ENCODE measurements around the gene TRMT112.
A peak's percentile ranks its signal among the peaks of the same experiment; 100 is the strongest.

TRMT112 gene

GRCh38 chr11:64292460-64293254 lies 24.7 kb downstream of the TRMT112 start:
- peaks cover 0 to 4% (median 0%) of the 10 kb centered on the region in 5 donors for H3K36me3 ChIP-seq (ENCODE audit: control insufficient read depth in 5 of 5, insufficient read depth in 5 of 5, low read length in 5 of 5)
- H3K27me3 ChIP-seq (ENCODE audit: control insufficient read depth in 5 of 5, insufficient read depth in 4 of 5, low read length in 5 of 5) = peaks cover 42 to 71% (median 59%) of the 10 kb centered on the region in 5 donors
- no peak overlapping the region for H3K27ac ChIP-seq (ENCODE audit: low read depth, low read length)
- no peaks in the 10 kb centered on the region for H3K9me3 ChIP-seq (ENCODE audit: control insufficient read depth in 5 of 5, low read length in 5 of 5)
- H3K4me1 ChIP-seq (ENCODE audit: control insufficient read depth in 5 of 5, insufficient read depth in 5 of 5, low read length in 5 of 5) = peaks cover 0 to 19% (median 12%) of the 10 kb centered on the region in 5 donors
- peak overlapping the region in 1 of 5 donors; percentile 37 for H3K9ac ChIP-seq (ENCODE audit: low read length in 5 of 5)
- peak overlapping the region in 2 of 5 donors; percentile 36 to 58 for H3K4me3 ChIP-seq (ENCODE audit: low read depth in 1 of 5, low read length in 5 of 5)

- H3K4me1 ChIP-seq (ENCODE audit: control insufficient read depth in 5 of 5, insufficient read depth in 5 of 5, low read length in 5 of 5) = peaks cover 0 to 19% (median 12%) of the 10 kb centered on the region in 5 donors
- peak overlapping the region in 3 of 5 donors; percentile 8 to 58 (median 36) for H3K4me3 ChIP-seq (ENCODE audit: low read depth in 1 of 5, low read length in 5 of 5)
- no peaks in the 10 kb centered on the region for H3K9me3 ChIP-seq (ENCODE audit: control insufficient read depth in 5 of 5, low read length in 5 of 5)
- no peak overlapping the region for H3K27ac ChIP-seq (ENCODE audit: low read depth, low read length)
- peaks cover 35 to 63% (median 52%) of the 10 kb centered on the region in 5 donors for H3K27me3 ChIP-seq (ENCODE audit: control insufficient read depth in 5 of 5, insufficient read depth in 4 of 5, low read length in 5 of 5)
- peak overlapping the region in 1 of 5 donors; percentile 37 for H3K9ac ChIP-seq (ENCODE audit: low read length in 5 of 5)
- peaks cover 0 to 4% (median 0%) of the 10 kb centered on the region in 5 donors for H3K36me3 ChIP-seq (ENCODE audit: control insufficient read depth in 5 of 5, insufficient read depth in 5 of 5, low read length in 5 of 5)
Measured at GRCh38 chr11:64291752-64292459, 25.5 kb downstream of the TRMT112 start.

- H3K4me3 ChIP-seq (ENCODE audit: low read depth in 1 of 5, low read length in 5 of 5) = peak within 1 kb of the TSS in 3 of 5 donors; percentile 8 to 58 (median 36)
- no peak within 1 kb of the TSS for H3K9ac ChIP-seq (ENCODE audit: low read length in 5 of 5)
- H3K4me1 ChIP-seq (ENCODE audit: control insufficient read depth in 5 of 5, insufficient read depth in 5 of 5, low read length in 5 of 5) = peaks cover 0 to 22% (median 16%) of the 10 kb centered on the region in 5 donors
- no peaks in the 10 kb centered on the region for H3K9me3 ChIP-seq (ENCODE audit: control insufficient read depth in 5 of 5, low read length in 5 of 5)
- H3K36me3 ChIP-seq (ENCODE audit: control insufficient read depth in 5 of 5, insufficient read depth in 5 of 5, low read length in 5 of 5) = peaks cover 0 to 4% (median 0%) of the 10 kb centered on the region in 5 donors
- no peak within 1 kb of the TSS for H3K27ac ChIP-seq (ENCODE audit: low read depth, low read length)
- peaks cover 29 to 57% (median 46%) of the 10 kb centered on the region in 5 donors for H3K27me3 ChIP-seq (ENCODE audit: control insufficient read depth in 5 of 5, insufficient read depth in 4 of 5, low read length in 5 of 5)
Measured at GRCh38 chr11:64291262-64291751, 26.1 kb downstream of the TRMT112 start, which contains the start of gene KCNK4. Gene KCNK4 (plus strand): TSS chr11:64291302. CDS start chr11:64293019, 1,717 bp downstream.

GRCh38 chr11:64290352-64291261 lies 26.8 kb downstream of the TRMT112 start:
- H3K27ac ChIP-seq (ENCODE audit: low read depth, low read length) = no peak overlapping the region
- peaks cover 0 to 4% (median 0%) of the 10 kb centered on the region in 5 donors for H3K36me3 ChIP-seq (ENCODE audit: control insufficient read depth in 5 of 5, insufficient read depth in 5 of 5, low read length in 5 of 5)
- H3K4me3 ChIP-seq (ENCODE audit: low read depth in 1 of 5, low read length in 5 of 5) = no peak overlapping the region
- H3K4me1 ChIP-seq (ENCODE audit: control insufficient read depth in 5 of 5, insufficient read depth in 5 of 5, low read length in 5 of 5) = peaks cover 0 to 28% (median 22%) of the 10 kb centered on the region in 5 donors
- H3K9ac ChIP-seq (ENCODE audit: low read length in 5 of 5) = no peak overlapping the region
- H3K9me3 ChIP-seq (ENCODE audit: control insufficient read depth in 5 of 5, low read length in 5 of 5) = no peaks in the 10 kb centered on the region
- H3K27me3 ChIP-seq (ENCODE audit: control insufficient read depth in 5 of 5, insufficient read depth in 4 of 5, low read length in 5 of 5) = peaks cover 25 to 51% (median 41%) of the 10 kb centered on the region in 5 donors

- Histone ChIP-seq H3K36me3 (ENCODE audit: control insufficient read depth in 5 of 5, insufficient read depth in 5 of 5, low read length in 5 of 5) (peaks cover 0 to 4% (median 0%) of the 10 kb centered on the region in 5 donors), H3K4me1 (ENCODE audit: control insufficient read depth in 5 of 5, insufficient read depth in 5 of 5, low read length in 5 of 5) (peaks cover 0 to 37% (median 28%) of the 10 kb centered on the region in 5 donors), H3K9me3 (ENCODE audit: control insufficient read depth in 5 of 5, low read length in 5 of 5) (no peaks in the 10 kb centered on the region), H3K4me3 (ENCODE audit: low read depth in 1 of 5, low read length in 5 of 5) (no peak overlapping the region), H3K27ac (ENCODE audit: low read depth, low read length) (no peak overlapping the region), H3K27me3 (ENCODE audit: control insufficient read depth in 5 of 5, insufficient read depth in 4 of 5, low read length in 5 of 5) (peaks cover 21 to 39% (median 34%) of the 10 kb centered on the region in 5 donors), H3K9ac (ENCODE audit: low read length in 5 of 5) (no peak overlapping the region)
Measured at GRCh38 chr11:64289002-64289564, 28.3 kb downstream of the TRMT112 start.

- H3K9ac ChIP-seq (ENCODE audit: low read length in 5 of 5) = no peak overlapping the region
- H3K4me1 ChIP-seq (ENCODE audit: control insufficient read depth in 5 of 5, insufficient read depth in 5 of 5, low read length in 5 of 5) = peaks cover 0 to 44% (median 35%) of the 10 kb centered on the region in 5 donors
- H3K27ac ChIP-seq (ENCODE audit: low read depth, low read length) = no peak overlapping the region
- peaks cover 0 to 4% (median 0%) of the 10 kb centered on the region in 5 donors for H3K36me3 ChIP-seq (ENCODE audit: control insufficient read depth in 5 of 5, insufficient read depth in 5 of 5, low read length in 5 of 5)
- H3K4me3 ChIP-seq (ENCODE audit: low read depth in 1 of 5, low read length in 5 of 5) = no peak overlapping the region
- H3K9me3 ChIP-seq (ENCODE audit: control insufficient read depth in 5 of 5, low read length in 5 of 5) = no peaks in the 10 kb centered on the region
- peaks cover 20 to 36% (median 31%) of the 10 kb centered on the region in 5 donors for H3K27me3 ChIP-seq (ENCODE audit: control insufficient read depth in 5 of 5, insufficient read depth in 4 of 5, low read length in 5 of 5)
Measured at GRCh38 chr11:64288353-64288750, 29.0 kb downstream of the TRMT112 start.

- Histone ChIP-seq H3K4me3 (ENCODE audit: low read depth in 1 of 5, low read length in 5 of 5) (no peak overlapping the region), H3K9me3 (ENCODE audit: control insufficient read depth in 5 of 5, low read length in 5 of 5) (no peaks in the 10 kb centered on the region), H3K9ac (ENCODE audit: low read length in 5 of 5) (no peak overlapping the region), H3K4me1 (ENCODE audit: control insufficient read depth in 5 of 5, insufficient read depth in 5 of 5, low read length in 5 of 5) (peaks cover 0 to 47% (median 37%) of the 10 kb centered on the region in 5 donors), H3K27me3 (ENCODE audit: control insufficient read depth in 5 of 5, insufficient read depth in 4 of 5, low read length in 5 of 5) (peaks cover 14 to 31% (median 25%) of the 10 kb centered on the region in 5 donors), H3K27ac (ENCODE audit: low read depth, low read length) (no peak overlapping the region), H3K36me3 (ENCODE audit: control insufficient read depth in 5 of 5, insufficient read depth in 5 of 5, low read length in 5 of 5) (peaks cover 0 to 4% (median 0%) of the 10 kb centered on the region in 5 donors)
Measured at GRCh38 chr11:64287676-64288352, 29.5 kb downstream of the TRMT112 start.

- Histone ChIP-seq H3K9ac (ENCODE audit: low read length in 5 of 5) (peak overlapping the region in 2 of 5 donors; percentile 76 to 78), H3K36me3 (ENCODE audit: control insufficient read depth in 5 of 5, insufficient read depth in 5 of 5, low read length in 5 of 5) (peaks cover 0 to 9% (median 4%) of the 10 kb centered on the region in 5 donors), H3K27me3 (ENCODE audit: control insufficient read depth in 5 of 5, insufficient read depth in 4 of 5, low read length in 5 of 5) (peaks cover 9 to 20% (median 17%) of the 10 kb centered on the region in 5 donors), H3K27ac (ENCODE audit: low read depth, low read length) (no peak overlapping the region), H3K9me3 (ENCODE audit: control insufficient read depth in 5 of 5, low read length in 5 of 5) (no peaks in the 10 kb centered on the region), H3K4me1 (ENCODE audit: control insufficient read depth in 5 of 5, insufficient read depth in 5 of 5, low read length in 5 of 5) (peaks cover 0 to 38% (median 28%) of the 10 kb centered on the region in 5 donors), H3K4me3 (ENCODE audit: low read depth in 1 of 5, low read length in 5 of 5) (no peak overlapping the region)
Measured at GRCh38 chr11:64286801-64287159, 30.6 kb downstream of the TRMT112 start.
